Gastroesophageal sphincter (tissue), 3 donors: ENCODE measurements around the gene TOP1.

Source experiments
- EP300 ChIP-seq: sonication (generic); formaldehyde crosslinking; IDR thresholded peaks from one replicate; pipeline ENCODE4 v1.6.1; 2017; ENCODE audit warnings: antibody characterized with exemption, mild to moderate bottlenecking
- POLR2A ChIP-seq, 2 donors: fragments of 450-650 bp; IDR thresholded peaks; one replicate each; pipeline ENCODE4 v1.6.1; 2017; ENCODE audit warnings: antibody characterized with exemption in 2 of 2, mild to moderate bottlenecking in 2 of 2, moderate library complexity in 1 of 2
- POLR2AphosphoS5 ChIP-seq: sonication (generic); formaldehyde crosslinking; IDR thresholded peaks from one replicate; pipeline ENCODE4 v1.6.1; 2017; ENCODE audit warnings: antibody characterized with exemption
- TF ChIP-seq, protein P1 (sequence below), 4 experiments: fragments of 200-600 bp in 2 of 4; fragments of 450-650 bp in 2 of 4; sonication (generic) in 1 of 4; IDR thresholded peaks; one replicate each; pipeline ENCODE4 v1.5.1; 2017 to 2019; ENCODE audit warnings: antibody characterized with exemption in 4 of 4, mild to moderate bottlenecking in 2 of 4, moderate library complexity in 2 of 4

DNA sequence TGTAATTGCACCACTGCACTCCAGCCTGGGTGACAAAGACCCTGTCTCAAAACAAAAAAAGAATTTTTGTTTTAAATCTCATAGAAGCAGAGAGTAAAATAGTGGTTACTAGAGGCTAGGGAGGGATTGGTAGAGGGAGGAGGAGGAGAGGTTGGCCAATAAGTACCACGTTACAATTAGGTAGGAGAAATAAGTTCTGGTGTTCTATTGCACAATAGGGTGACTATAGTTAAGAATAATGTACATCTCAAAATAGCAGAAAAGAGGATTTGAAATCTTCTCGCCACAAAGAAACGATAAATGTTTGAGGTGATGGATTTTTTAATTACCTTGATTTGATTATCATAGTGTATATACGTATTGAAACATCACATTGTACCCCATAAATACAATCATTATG, 27.1 kb upstream of the TOP1 start:
- TF ChIP-seq, protein P1, sequence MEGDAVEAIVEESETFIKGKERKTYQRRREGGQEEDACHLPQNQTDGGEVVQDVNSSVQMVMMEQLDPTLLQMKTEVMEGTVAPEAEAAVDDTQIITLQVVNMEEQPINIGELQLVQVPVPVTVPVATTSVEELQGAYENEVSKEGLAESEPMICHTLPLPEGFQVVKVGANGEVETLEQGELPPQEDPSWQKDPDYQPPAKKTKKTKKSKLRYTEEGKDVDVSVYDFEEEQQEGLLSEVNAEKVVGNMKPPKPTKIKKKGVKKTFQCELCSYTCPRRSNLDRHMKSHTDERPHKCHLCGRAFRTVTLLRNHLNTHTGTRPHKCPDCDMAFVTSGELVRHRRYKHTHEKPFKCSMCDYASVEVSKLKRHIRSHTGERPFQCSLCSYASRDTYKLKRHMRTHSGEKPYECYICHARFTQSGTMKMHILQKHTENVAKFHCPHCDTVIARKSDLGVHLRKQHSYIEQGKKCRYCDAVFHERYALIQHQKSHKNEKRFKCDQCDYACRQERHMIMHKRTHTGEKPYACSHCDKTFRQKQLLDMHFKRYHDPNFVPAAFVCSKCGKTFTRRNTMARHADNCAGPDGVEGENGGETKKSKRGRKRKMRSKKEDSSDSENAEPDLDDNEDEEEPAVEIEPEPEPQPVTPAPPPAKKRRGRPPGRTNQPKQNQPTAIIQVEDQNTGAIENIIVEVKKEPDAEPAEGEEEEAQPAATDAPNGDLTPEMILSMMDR (IDR thresholded peaks at IDR 0.05): no peak
- TF ChIP-seq POLR2A (IDR thresholded peaks at IDR 0.05) (no peak), EP300 (no peak), POLR2AphosphoS5 (no peak)
